Choroid plexus epithelial cell (primary cell): ENCODE data around the gene SLC10A1.

Experiments used
- DNase-seq: peaks from one replicate; pipeline ENCODE4 v3.0.0-alpha.2; 2010; ENCODE audit warnings: low read depth
- H3K4me3 ChIP-seq: 2 replicates; pipeline ENCODE4 v1.5.1; 2011; ENCODE audit warnings: low read depth, mild to moderate bottlenecking, control low read depth, low read length, moderate library complexity
- CTCF ChIP-seq: conservative IDR thresholded peaks from 2 replicates; pipeline ENCODE4 v1.5.1; 2011; ENCODE audit warnings: low read depth, mild to moderate bottlenecking, control low read depth, inconsistent platforms, low read length, moderate library complexity

SLC10A1 gene

GRCh38 chr14:69797573-69798338 is 715 bp upstream of the SLC10A1 start:
- no peak overlapping the region for H3K4me3 ChIP-seq
- no peak for DNase-seq
- TF ChIP-seq CTCF = no peak

DNA sequence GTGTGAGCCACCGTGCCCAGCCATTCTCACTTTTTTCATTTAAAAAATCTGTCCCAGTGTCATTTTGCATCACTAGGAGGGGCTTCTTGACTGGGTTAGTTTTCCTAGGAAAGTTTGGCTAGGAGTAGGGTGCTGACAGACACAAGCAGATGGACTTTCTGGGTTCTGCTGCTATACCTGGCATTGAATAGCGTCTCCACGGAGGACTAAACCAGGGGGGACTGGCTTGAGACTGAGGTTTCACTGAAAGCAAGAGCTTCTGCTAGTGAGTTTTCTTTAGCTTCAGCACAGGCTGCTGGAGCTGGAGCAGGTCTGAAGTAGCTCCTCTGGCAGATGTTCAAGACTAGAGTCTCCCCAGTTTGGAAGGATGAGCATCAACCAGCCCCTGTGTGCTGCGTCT is 1.4 kb downstream of the SLC10A1 start:
- no peak for DNase-seq
- no peak overlapping the region for H3K4me3 ChIP-seq

DNA sequence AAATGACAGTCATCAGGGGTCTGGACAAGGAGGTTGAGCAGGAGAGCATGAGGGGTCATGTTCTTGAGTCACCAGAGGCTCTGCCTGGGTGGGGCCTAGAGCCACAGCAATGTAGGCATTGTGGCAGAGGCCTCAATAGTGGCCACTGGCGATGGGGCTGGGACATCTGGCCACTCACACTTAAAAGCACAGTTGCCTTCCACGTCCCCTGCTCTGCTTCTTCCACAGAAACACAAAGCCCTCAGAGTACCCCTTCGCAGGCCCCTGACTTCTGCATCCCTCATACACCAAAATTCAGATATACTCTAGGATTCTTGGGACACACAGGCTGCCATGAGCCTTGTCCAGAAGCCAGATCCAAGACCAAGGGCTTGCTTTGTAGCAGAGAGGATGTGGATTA is 2.2 kb downstream of the SLC10A1 start:
- DNase-seq = no peak
- no peak overlapping the region for H3K4me3 ChIP-seq
- no peak for TF ChIP-seq CTCF

More for the DNA sequence above, 1.4 kb downstream of the SLC10A1 start:
- TF ChIP-seq CTCF = no peak

- no peak overlapping the region for H3K4me3 ChIP-seq
- TF ChIP-seq CTCF = no peak
Observed at GRCh38 chr14:69792887-69793421, 4.1 kb downstream of the SLC10A1 start.

DNA sequence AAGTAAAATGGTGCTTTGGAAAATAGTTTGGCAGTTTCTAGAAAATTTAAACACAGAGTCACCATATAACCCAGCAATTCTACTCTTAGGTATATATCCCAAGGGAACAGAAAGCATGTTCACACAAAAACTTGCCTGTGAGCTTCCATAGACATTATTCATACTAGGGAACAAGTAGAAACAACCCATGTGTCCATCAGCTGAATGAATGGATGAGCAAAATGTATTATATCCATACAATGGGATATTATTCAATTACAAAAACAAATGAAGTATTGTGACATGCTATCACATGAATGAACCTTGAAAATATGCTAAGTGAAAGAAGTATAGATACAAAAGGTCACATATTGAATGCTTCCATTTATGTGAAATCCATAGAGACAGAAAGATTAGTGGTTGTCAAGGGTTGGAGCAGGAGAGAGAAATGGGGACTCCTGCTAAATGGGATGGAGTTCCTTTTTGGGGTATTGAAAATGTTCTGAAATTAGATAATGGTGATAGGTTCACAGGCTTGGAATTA is 7.9 kb downstream of the SLC10A1 start:
- no peak for DNase-seq
- H3K4me3 ChIP-seq = no peak overlapping the region
- TF ChIP-seq CTCF = no peak

More at GRCh38 chr14:69792887-69793421, 4.1 kb downstream of the SLC10A1 start:
- DNase-seq = no peak

DNA sequence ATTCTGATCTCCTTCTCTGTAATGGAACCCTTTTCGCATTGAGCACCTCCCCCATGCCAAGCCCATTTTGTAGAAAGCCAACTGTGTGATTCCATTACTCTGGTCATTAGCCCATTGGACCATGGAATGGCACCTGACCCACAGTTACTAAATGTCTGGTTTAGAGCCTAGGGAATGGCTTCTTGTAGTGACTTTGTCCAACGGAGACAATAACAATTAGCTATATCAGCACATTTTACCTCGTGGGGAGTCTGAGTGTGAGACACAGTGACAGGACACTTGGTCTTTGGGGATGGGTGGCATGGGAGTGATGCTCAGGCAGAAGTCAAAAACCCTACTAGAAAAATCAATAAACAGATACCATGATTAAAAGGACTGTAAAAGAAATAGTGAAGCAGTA is 10.4 kb downstream of the SLC10A1 start:
- TF ChIP-seq CTCF = no peak
- H3K4me3 ChIP-seq = no peak overlapping the region
- no peak for DNase-seq
